Activated naive CD4-positive, alpha-beta T cell treated with anti-CD3 and anti-CD28 coated beads, Interleukin-2, amount 50 U/mL, for 24 hours (primary cell): Measurements from ENCODE around the gene PDZRN3.

ENCODE experiments used
- H3K27ac Mint-ChIP-seq: one replicate; pipeline ENCODE4 v1.8.0; 2021; ENCODE audit warnings: mild to moderate bottlenecking, mixed read lengths
- H3K27me3 Mint-ChIP-seq: one replicate; pipeline ENCODE4 v1.8.0; 2021; ENCODE audit warnings: mixed read lengths
- H3K36me3 Mint-ChIP-seq: one replicate; pipeline ENCODE4 v1.8.0; 2021; ENCODE audit warnings: mixed read lengths
- H3K4me1 Mint-ChIP-seq: one replicate; pipeline ENCODE4 v1.8.0; 2021; ENCODE audit warnings: mixed read lengths
- H3K4me3 Mint-ChIP-seq: one replicate; pipeline ENCODE4 v1.8.0; 2021; ENCODE audit warnings: mild to moderate bottlenecking, mixed read lengths
- H3K9me3 Mint-ChIP-seq: one replicate; pipeline ENCODE4 v1.8.0; 2021; ENCODE audit warnings: mixed read lengths

Gene PDZRN3

GRCh38 chr3:73509816-73510215 lies 114.9 kb downstream of the PDZRN3 start:
- H3K9me3 Mint-ChIP-seq, result no peaks in the 10 kb centered on the region
- no peaks in the 10 kb centered on the region for H3K36me3 Mint-ChIP-seq
- no peaks in the 10 kb centered on the region for H3K4me1 Mint-ChIP-seq
- no peak overlapping the region for H3K27ac Mint-ChIP-seq
- H3K4me3 Mint-ChIP-seq, result no peak overlapping the region
- peaks cover 1% of the 10 kb centered on the region for H3K27me3 Mint-ChIP-seq

GRCh38 chr3:73509066-73509465 lies 115.7 kb downstream of the PDZRN3 start:
- no peaks in the 10 kb centered on the region for H3K4me1 Mint-ChIP-seq
- H3K36me3 Mint-ChIP-seq, result no peaks in the 10 kb centered on the region
- H3K27ac Mint-ChIP-seq, result no peak overlapping the region
- peaks cover 1% of the 10 kb centered on the region for H3K27me3 Mint-ChIP-seq
- no peak overlapping the region for H3K4me3 Mint-ChIP-seq
- H3K9me3 Mint-ChIP-seq, result no peaks in the 10 kb centered on the region

GRCh38 chr3:73508330-73508954 lies 116.3 kb downstream of the PDZRN3 start:
- H3K4me1 Mint-ChIP-seq, result no peaks in the 10 kb centered on the region
- no peak overlapping the region for H3K27ac Mint-ChIP-seq
- no peaks in the 10 kb centered on the region for H3K36me3 Mint-ChIP-seq
- no peak overlapping the region for H3K4me3 Mint-ChIP-seq
- H3K27me3 Mint-ChIP-seq, result peaks cover 1% of the 10 kb centered on the region
- no peaks in the 10 kb centered on the region for H3K9me3 Mint-ChIP-seq

- H3K4me1 Mint-ChIP-seq, result no peaks in the 10 kb centered on the region
- H3K4me3 Mint-ChIP-seq, result no peak overlapping the region
- H3K27me3 Mint-ChIP-seq, result peaks cover 9% of the 10 kb centered on the region
- no peak overlapping the region for H3K27ac Mint-ChIP-seq
- H3K36me3 Mint-ChIP-seq, result no peaks in the 10 kb centered on the region
- H3K9me3 Mint-ChIP-seq, result no peaks in the 10 kb centered on the region
Measured at GRCh38 chr3:73504852-73505251, 119.9 kb downstream of the PDZRN3 start.

- H3K9me3 Mint-ChIP-seq, result no peaks in the 10 kb centered on the region
Measured at GRCh38 chr3:73504239-73504638, 120.5 kb downstream of the PDZRN3 start.

GRCh38 chr3:73503781-73504180 lies 121.0 kb downstream of the PDZRN3 start:
- no peak overlapping the region for H3K27ac Mint-ChIP-seq
- peaks cover 8% of the 10 kb centered on the region for H3K27me3 Mint-ChIP-seq
- H3K4me3 Mint-ChIP-seq, result no peak overlapping the region
- H3K4me1 Mint-ChIP-seq, result no peaks in the 10 kb centered on the region
- H3K36me3 Mint-ChIP-seq, result no peaks in the 10 kb centered on the region
- H3K9me3 Mint-ChIP-seq, result no peaks in the 10 kb centered on the region

More at GRCh38 chr3:73504239-73504638, 120.5 kb downstream of the PDZRN3 start:
- Mint-ChIP-seq H3K4me1 (no peaks in the 10 kb centered on the region), H3K36me3 (no peaks in the 10 kb centered on the region), H3K4me3 (no peak overlapping the region), H3K27ac (no peak overlapping the region), H3K27me3 (peaks cover 9% of the 10 kb centered on the region)

- no peaks in the 10 kb centered on the region for H3K36me3 Mint-ChIP-seq
- H3K27me3 Mint-ChIP-seq, result peaks cover 8% of the 10 kb centered on the region
- H3K4me3 Mint-ChIP-seq, result no peak overlapping the region
- no peaks in the 10 kb centered on the region for H3K4me1 Mint-ChIP-seq
- no peaks in the 10 kb centered on the region for H3K9me3 Mint-ChIP-seq
- H3K27ac Mint-ChIP-seq, result no peak overlapping the region
Measured at GRCh38 chr3:73502609-73503583, 121.8 kb downstream of the PDZRN3 start.

- H3K9me3 Mint-ChIP-seq, result no peaks in the 10 kb centered on the region
- no peak overlapping the region for H3K4me3 Mint-ChIP-seq
- no peaks in the 10 kb centered on the region for H3K36me3 Mint-ChIP-seq
- no peak overlapping the region for H3K27ac Mint-ChIP-seq
- H3K4me1 Mint-ChIP-seq, result no peaks in the 10 kb centered on the region
- peaks cover 8% of the 10 kb centered on the region for H3K27me3 Mint-ChIP-seq
Measured at GRCh38 chr3:73500321-73500720, 124.4 kb downstream of the PDZRN3 start.

- Mint-ChIP-seq H3K4me3 (no peak overlapping the region), H3K36me3 (no peaks in the 10 kb centered on the region), H3K27ac (no peak overlapping the region), H3K4me1 (no peaks in the 10 kb centered on the region), H3K27me3 (peaks cover 8% of the 10 kb centered on the region), H3K9me3 (no peaks in the 10 kb centered on the region)
Measured at GRCh38 chr3:73499787-73500186, 125.0 kb downstream of the PDZRN3 start.

GRCh38 chr3:73498764-73499622 lies 125.7 kb downstream of the PDZRN3 start:
- H3K4me1 Mint-ChIP-seq, result no peaks in the 10 kb centered on the region
- H3K27ac Mint-ChIP-seq, result no peak overlapping the region
- H3K27me3 Mint-ChIP-seq, result peaks cover 12% of the 10 kb centered on the region
- no peak overlapping the region for H3K4me3 Mint-ChIP-seq
- no peaks in the 10 kb centered on the region for H3K36me3 Mint-ChIP-seq
- H3K9me3 Mint-ChIP-seq, result no peaks in the 10 kb centered on the region

- Mint-ChIP-seq H3K27me3 (peaks cover 12% of the 10 kb centered on the region), H3K9me3 (no peaks in the 10 kb centered on the region), H3K36me3 (no peaks in the 10 kb centered on the region), H3K27ac (no peak overlapping the region), H3K4me1 (no peaks in the 10 kb centered on the region), H3K4me3 (no peak overlapping the region)
Measured at GRCh38 chr3:73497646-73498406, 126.9 kb downstream of the PDZRN3 start.

GRCh38 chr3:73493543-73494308 lies 131.0 kb downstream of the PDZRN3 start:
- no peaks in the 10 kb centered on the region for H3K9me3 Mint-ChIP-seq
- no peak overlapping the region for H3K4me3 Mint-ChIP-seq
- H3K36me3 Mint-ChIP-seq, result no peaks in the 10 kb centered on the region
- H3K27me3 Mint-ChIP-seq, result peaks cover 4% of the 10 kb centered on the region
- H3K4me1 Mint-ChIP-seq, result no peaks in the 10 kb centered on the region
- no peak overlapping the region for H3K27ac Mint-ChIP-seq

- H3K4me3 Mint-ChIP-seq, result no peak overlapping the region
- no peaks in the 10 kb centered on the region for H3K4me1 Mint-ChIP-seq
- H3K9me3 Mint-ChIP-seq, result no peaks in the 10 kb centered on the region
- peaks cover 6% of the 10 kb centered on the region for H3K27me3 Mint-ChIP-seq
- no peaks in the 10 kb centered on the region for H3K36me3 Mint-ChIP-seq
- H3K27ac Mint-ChIP-seq, result no peak overlapping the region
Measured at GRCh38 chr3:73492186-73492585, 132.6 kb downstream of the PDZRN3 start.

GRCh38 chr3:73491287-73491662 lies 133.5 kb downstream of the PDZRN3 start:
- Mint-ChIP-seq H3K4me1 (no peaks in the 10 kb centered on the region), H3K27me3 (peaks cover 6% of the 10 kb centered on the region), H3K36me3 (no peaks in the 10 kb centered on the region), H3K27ac (no peak overlapping the region), H3K4me3 (no peak overlapping the region), H3K9me3 (no peaks in the 10 kb centered on the region)
